ENCODE results near the gene TCEANC2. TPM values are rescaled to one million over a fixed set of nuclear protein-coding genes. Genes with fewer than 3 reads are reported as not detected.

Gene TCEANC2
- total and polyA plus RNA-seq, 7 donors, result 2.3 to 10.4 (median 5.7) TPM

GRCh38 chr1:54051933-54052430 lies 1.4 kb upstream of the TCEANC2 start:
- H3K4me1 ChIP-seq, result peaks cover 53% of the 10 kb centered on the region
- H3K4me3 ChIP-seq, result peak overlapping the region; percentile 74
- no peaks in the 10 kb centered on the region for H3K9me3 ChIP-seq
- H3K36me3 ChIP-seq (ENCODE audit: insufficient read depth in 1 of 2, low read depth in 1 of 2), result no peaks in the 10 kb centered on the region
- TF ChIP-seq CTCF (IDR thresholded peaks at IDR 0.05), result no peak
- ATAC-seq, result no peak
- H3K27ac ChIP-seq, result peak overlapping the region; percentile 91
- no peak for DNase-seq
- 3 to 5% (median 3%) methylated on average over 8 of the region's 8 CpGs for WGBS, 3 donors
- intact Hi-C loops (cut with DNase I), result loop anchor here (5.0 to 10.0 kb wide), 2 partner anchors 105 to 663 kb away; partner anchors contain the start of genes TTC4 (in 2 of the 2), IFT25 (in 1 of the 2) and LRRC42 (in 1 of the 2)
- H3K27me3 ChIP-seq (ENCODE audit: insufficient read depth in 3 of 3, low read length in 2 of 3), result no peaks in the 10 kb centered on the region

- H3K36me3 ChIP-seq (ENCODE audit: insufficient read depth in 1 of 2, low read depth in 1 of 2), result no peaks in the 10 kb centered on the region
- no peaks in the 10 kb centered on the region for H3K27me3 ChIP-seq (ENCODE audit: insufficient read depth in 3 of 3, low read length in 2 of 3)
- no peaks in the 10 kb centered on the region for H3K9me3 ChIP-seq
- TF ChIP-seq CTCF (IDR thresholded peaks at IDR 0.05), result no peak
- DNase-seq (no peak), ATAC-seq (peak; percentile 31 to 58 (median 44))
- WGBS, 3 donors, result 0% methylated on average over 23 of the region's 23 CpGs
- peaks cover 48% of the 10 kb centered on the region for H3K4me1 ChIP-seq
- intact Hi-C loops (cut with DNase I), result loop anchor here (5.0 to 10.0 kb wide), 2 partner anchors 105 to 662 kb away; partner anchors contain the start of genes TTC4 (in 2 of the 2), IFT25 (in 1 of the 2) and LRRC42 (in 1 of the 2)
- peak overlapping the region; percentile 91 for H3K27ac ChIP-seq
- peak overlapping the region; percentile 74 for H3K4me3 ChIP-seq
Measured at GRCh38 chr1:54052431-54052933, 926 bp upstream of the TCEANC2 start.

- no peak for DNase-seq
- Histone ChIP-seq H3K9me3 (no peaks in the 10 kb centered on the region), H3K4me3 (peak overlapping the region; percentile 74), H3K27ac (peak overlapping the region; percentile 91), H3K4me1 (peaks cover 34% of the 10 kb centered on the region), H3K27me3 (ENCODE audit: insufficient read depth in 3 of 3, low read length in 2 of 3) (no peaks in the 10 kb centered on the region), H3K36me3 (ENCODE audit: insufficient read depth in 1 of 2, low read depth in 1 of 2) (no peaks in the 10 kb centered on the region)
- intact Hi-C loops (cut with DNase I), result loop anchor here (5.0 to 10.0 kb wide), 2 partner anchors 107 to 661 kb away; partner anchors contain the start of genes TTC4 (in 2 of the 2), IFT25 (in 1 of the 2) and LRRC42 (in 1 of the 2)
- ATAC-seq, result peak; percentile 1 to 10 (median 4)
- no peak for TF ChIP-seq CTCF (IDR thresholded peaks at IDR 0.05)
- 14 to 18% (median 14%) methylated on average over 21 of the region's 21 CpGs for WGBS, 3 donors
Measured at GRCh38 chr1:54053745-54054437, 483 bp downstream of the TCEANC2 start.

- WGBS, 3 donors, result 55 to 74% (median 57%) methylated on average over 5 of the region's 5 CpGs
- no peaks in the 10 kb centered on the region for H3K36me3 ChIP-seq (ENCODE audit: insufficient read depth in 1 of 2, low read depth in 1 of 2)
- intact Hi-C loops (cut with DNase I), result loop anchor here (5.0 to 10.0 kb wide), 2 partner anchors 107 to 660 kb away; partner anchors contain the start of genes TTC4 (in 2 of the 2), IFT25 (in 1 of the 2) and LRRC42 (in 1 of the 2)
- no peaks in the 10 kb centered on the region for H3K27me3 ChIP-seq (ENCODE audit: insufficient read depth in 3 of 3, low read length in 2 of 3)
- peak overlapping the region; percentile 74 for H3K4me3 ChIP-seq
- no peaks in the 10 kb centered on the region for H3K9me3 ChIP-seq
- no peak for TF ChIP-seq CTCF (IDR thresholded peaks at IDR 0.05)
- ATAC-seq, result no peak
- H3K27ac ChIP-seq, result no peak overlapping the region
- peaks cover 28% of the 10 kb centered on the region for H3K4me1 ChIP-seq
- DNase-seq, result no peak
Measured at GRCh38 chr1:54054438-54054749, 986 bp downstream of the TCEANC2 start.
